KG1 (cell line): ENCODE results near the gene KCND3.

Experiments used
- DNase-seq: peaks from one replicate; lab custom pipeline; 2025; lab: John Stamatoyannopoulos, UW

Gene KCND3

DNA sequence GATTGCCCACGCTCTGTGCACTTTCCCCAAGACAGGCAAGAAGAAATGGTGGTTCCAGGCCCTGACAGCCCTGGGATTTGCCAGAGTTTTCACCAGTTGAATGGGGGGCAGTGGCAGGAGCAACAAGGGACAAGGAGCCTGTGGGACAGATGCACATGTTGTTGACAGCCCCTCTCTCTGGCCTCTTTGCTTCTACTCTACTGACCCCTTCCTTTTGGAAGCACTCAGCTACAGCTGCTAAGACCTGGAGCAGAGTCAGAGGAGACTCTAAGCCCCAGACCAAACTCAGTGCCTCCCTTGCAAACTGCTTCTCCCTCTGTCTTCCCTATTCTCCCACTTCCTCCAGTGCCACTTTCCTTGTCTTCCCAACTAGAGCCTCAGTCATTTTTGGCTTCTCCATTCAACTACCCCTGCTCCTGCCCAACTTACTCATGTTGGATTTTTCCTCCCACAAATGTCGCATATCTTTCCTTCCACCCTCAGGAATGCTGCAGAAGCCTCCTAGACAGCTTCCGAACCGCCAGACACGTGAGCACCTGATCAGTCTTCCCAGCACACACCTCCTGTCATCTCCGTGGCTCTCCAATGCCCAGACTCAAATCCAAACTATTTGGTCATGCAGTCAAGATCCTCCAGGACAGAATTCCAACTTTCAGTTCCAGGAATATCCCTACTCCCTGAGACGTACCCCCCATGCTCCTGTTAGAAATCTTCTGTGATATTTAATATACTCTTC lies 259.4 kb downstream of the KCND3 start:
- no peak for DNase-seq

DNA sequence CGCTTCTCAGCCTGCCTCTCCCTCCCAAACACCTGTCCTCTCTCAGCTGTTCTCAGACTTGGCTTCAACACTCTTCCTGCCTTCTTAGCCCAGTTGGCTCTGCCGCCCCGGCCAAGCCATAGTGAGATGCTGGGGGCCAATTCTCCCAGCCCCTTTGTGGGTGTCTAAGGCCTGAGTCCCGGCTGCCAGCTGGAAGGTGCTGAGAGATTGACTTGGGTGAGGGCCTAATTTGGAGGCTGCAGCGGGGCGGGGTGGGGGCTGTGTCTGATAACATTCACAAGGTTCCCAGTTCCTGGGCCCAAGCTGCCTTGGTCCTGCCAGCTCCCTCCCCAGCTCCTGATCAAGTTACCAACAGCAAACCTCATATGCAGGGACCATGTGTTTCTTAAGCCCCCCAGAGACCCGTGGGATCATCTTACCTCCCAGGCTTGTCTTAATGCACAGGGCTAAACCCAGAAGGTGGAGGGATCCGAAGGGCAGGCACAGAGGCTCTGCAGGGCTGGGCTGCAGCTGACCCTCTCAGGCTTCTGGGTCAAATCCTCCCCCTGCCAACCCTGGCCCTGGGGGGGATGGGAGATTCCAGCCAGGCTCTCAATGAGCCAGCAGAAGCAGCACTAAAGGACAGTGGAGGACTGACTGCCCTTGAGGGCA lies 260.1 kb downstream of the KCND3 start:
- DNase-seq = no peak

DNA sequence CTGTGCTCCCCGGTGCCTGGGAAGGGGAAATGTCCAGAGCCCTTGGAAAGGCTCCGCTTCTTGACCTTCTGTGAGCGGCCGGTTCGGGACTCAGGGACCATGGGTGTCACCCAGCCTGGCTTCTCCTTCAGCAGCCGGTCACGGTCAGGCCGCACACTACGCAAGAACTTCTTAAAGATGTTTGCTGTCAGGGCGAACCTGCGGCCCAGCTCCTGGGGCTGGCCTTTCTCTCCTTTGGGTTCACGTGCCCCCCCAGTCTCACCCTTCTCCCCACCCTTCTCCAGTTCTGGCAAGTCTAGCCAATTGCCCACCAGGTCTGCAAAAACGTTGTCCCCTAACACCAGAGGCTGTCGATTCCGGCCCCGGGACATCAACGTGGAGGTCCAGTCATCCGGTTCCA lies 262.4 kb downstream of the KCND3 start:
- DNase-seq = no peak

GRCh38 chr1:111725192-111725591 lies 264.3 kb downstream of the KCND3 start:
- no peak for DNase-seq

- no peak for DNase-seq
These were observed 265.6 kb downstream of the KCND3 start for GRCh38 chr1:111723871-111724270.

DNA sequence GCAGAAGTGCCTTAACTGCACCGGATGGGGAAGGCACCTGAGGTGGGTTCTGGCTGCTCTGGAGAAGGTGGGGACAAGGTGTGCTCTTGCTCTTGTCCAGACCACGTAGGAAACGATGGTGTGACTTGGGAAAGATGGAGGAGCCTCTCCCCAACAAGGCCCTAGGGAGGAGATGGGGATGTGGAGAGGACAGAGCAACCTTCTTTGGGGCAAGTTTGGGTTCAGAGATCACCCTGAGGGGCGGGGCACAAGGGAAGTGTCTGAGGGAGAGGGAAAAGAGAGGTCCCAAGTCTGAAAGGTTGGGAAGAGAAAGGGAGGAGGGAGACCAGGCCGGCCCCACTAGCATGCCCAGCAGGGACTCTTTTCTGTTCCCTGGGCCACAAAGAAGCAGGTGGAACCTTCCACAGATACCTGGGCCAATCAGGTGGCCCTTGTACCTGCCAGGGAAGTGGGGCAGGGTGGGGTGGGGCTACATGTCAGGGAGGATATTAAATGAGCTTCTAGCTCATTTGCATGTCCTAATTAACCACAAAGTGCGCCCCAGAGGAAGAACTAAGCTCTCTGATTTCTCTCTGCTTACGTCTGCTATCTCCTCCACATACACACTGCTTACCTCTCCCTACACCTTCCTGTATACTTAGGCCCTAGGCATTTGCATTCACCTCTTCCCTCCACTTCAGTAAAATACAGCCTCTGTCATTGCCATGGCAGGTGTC lies 266.2 kb downstream of the KCND3 start:
- DNase-seq = no peak

DNA sequence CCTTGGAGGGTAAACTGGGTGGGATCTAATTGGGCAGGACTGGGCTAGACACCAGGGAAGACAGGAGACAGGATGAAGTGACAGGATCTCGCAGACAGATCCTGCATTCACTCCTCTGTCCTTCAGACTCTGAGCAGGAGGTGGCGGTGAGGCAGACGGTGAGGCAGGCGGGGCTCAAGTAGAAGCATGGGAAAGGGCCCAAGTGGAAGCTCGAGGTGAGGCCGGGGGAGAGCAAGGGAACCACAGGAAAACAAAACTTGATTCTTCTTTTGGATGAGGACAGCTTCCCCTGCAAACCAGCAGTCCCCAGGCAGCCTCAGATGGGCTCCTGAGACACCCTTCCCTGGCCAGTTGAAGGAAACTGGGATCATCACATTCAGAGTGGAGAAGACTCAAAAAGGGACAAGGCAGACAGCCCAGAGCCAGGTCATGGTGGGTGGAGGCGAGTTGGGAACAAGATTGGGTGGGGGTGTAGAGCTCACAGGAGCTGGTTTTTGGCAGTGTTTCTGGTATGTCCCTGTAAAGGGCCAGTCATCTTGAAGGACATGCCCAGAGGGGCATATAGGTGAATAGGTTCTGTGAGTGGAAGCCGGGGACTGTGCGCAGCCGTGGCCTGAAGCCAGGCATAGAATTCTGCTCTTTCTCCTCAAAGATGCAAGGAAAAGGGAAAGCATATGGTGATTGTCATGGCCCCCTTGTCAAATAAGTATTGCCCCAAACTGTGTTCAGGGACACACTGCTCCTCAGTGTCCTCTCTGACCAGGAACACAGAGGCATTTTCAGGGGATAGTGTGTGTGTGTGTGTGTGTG lies 268.3 kb downstream of the KCND3 start:
- no peak for DNase-seq
